Measurements from ENCODE around the gene PPP2R5D.

Gene PPP2R5D

GRCh38 chr6:42958125-42958524, 26.2 kb upstream of the PPP2R5D start:
- FAIRE-seq (no peak), DNase-seq (ENCODE audit: insufficient read length, low spot score) (no peak)
- no peak for TF ChIP-seq CTCF (IDR thresholded peaks at IDR 0.05; ENCODE audit: insufficient read depth, missing control alignments)

- FAIRE-seq = no peak
Measured at GRCh38 chr6:42959917-42960242, 24.5 kb upstream of the PPP2R5D start.

GRCh38 chr6:42960243-42961019, 23.9 kb upstream of the PPP2R5D start, which contains the start of gene GNMT:
Gene GNMT, plus strand, starts transcription at chr6:42960754. Its CDS starts 14 bp downstream, at chr6:42960768.
- no peak for TF ChIP-seq CTCF (IDR thresholded peaks at IDR 0.05; ENCODE audit: insufficient read depth, missing control alignments)
- FAIRE-seq (no peak), DNase-seq (ENCODE audit: insufficient read length, low spot score) (no peak)

More at GRCh38 chr6:42959917-42960242, 24.5 kb upstream of the PPP2R5D start:
- no peak for TF ChIP-seq CTCF (IDR thresholded peaks at IDR 0.05; ENCODE audit: insufficient read depth, missing control alignments)
- DNase-seq (ENCODE audit: insufficient read length, low spot score) = no peak

GRCh38 chr6:42961020-42961470, 23.3 kb upstream of the PPP2R5D start:
- DNase-seq (ENCODE audit: insufficient read length, low spot score) (no peak), FAIRE-seq (no peak)
- no peak for TF ChIP-seq CTCF (IDR thresholded peaks at IDR 0.05; ENCODE audit: insufficient read depth, missing control alignments)

GRCh38 chr6:42962096-42962495, 22.3 kb upstream of the PPP2R5D start:
- TF ChIP-seq CTCF (IDR thresholded peaks at IDR 0.05; ENCODE audit: insufficient read depth, missing control alignments) = no peak
- no peak for FAIRE-seq
- DNase-seq (ENCODE audit: insufficient read length, low spot score) = no peak

- no peak for DNase-seq (ENCODE audit: insufficient read length, low spot score)
- no peak for FAIRE-seq
- no peak for TF ChIP-seq CTCF (IDR thresholded peaks at IDR 0.05; ENCODE audit: insufficient read depth, missing control alignments)
Measured at GRCh38 chr6:42962502-42963178, 21.7 kb upstream of the PPP2R5D start.

Measured in D721Med (cell line).